ENCODE measurements around the gene ACOX1. TPM values are rescaled to one million over a fixed set of nuclear protein-coding genes. Genes with fewer than 3 reads are reported as not detected.

Gene ACOX1
- total and polyA plus RNA-seq, 2 donors (not counting 1 experiment from before 2014, with no cell fraction given), result 6.6 to 31.2 TPM

DNA sequence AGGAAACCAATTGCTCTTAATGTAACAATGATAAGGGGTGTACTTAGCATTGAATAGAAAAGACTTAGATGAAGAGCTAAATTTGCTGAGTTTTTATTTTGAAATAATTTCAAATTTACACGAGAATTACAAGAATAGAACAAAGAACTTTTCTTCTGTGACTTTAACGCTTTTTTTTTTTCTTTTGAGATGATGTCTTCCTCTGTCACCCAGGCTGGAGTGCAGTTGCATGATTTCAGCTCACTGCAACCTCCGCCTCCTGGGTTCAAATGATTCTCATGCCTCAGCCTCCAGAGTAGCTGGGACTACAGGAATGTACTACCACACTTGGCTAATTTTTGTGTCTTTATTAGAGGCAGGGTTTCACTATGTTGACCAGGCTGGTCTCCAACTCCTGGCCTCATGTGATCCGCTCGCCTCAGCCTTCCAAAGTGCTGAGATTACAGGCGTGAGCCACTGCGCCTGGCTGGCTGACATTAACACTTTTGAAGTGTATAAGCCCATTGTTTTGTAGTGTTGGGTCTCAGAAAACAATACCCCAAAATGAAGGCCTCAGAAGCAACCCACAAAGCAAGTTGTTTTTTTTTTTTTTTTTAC, 2.2 kb upstream of the ACOX1 start:
- Mint-ChIP-seq H3K9me3 (ENCODE audit: insufficient read depth) (no peaks in the 10 kb centered on the region), H3K4me3 (peak overlapping the region; percentile 94), H3K4me1 (peaks cover 35% of the 10 kb centered on the region), H3K27me3 (no peaks in the 10 kb centered on the region), H3K27ac (peak overlapping the region; percentile 98)
- WGBS (ENCODE audit: insufficient coverage), result 86% methylated on average over 3 of the region's 7 CpGs
- TF ChIP-seq EZH2 (IDR thresholded peaks at IDR 0.05; ENCODE audit: borderline replicate concordance, insufficient read depth, low read depth, low read length, poor library complexity, severe bottlenecking), result no peak
- TF ChIP-seq, protein P1, sequence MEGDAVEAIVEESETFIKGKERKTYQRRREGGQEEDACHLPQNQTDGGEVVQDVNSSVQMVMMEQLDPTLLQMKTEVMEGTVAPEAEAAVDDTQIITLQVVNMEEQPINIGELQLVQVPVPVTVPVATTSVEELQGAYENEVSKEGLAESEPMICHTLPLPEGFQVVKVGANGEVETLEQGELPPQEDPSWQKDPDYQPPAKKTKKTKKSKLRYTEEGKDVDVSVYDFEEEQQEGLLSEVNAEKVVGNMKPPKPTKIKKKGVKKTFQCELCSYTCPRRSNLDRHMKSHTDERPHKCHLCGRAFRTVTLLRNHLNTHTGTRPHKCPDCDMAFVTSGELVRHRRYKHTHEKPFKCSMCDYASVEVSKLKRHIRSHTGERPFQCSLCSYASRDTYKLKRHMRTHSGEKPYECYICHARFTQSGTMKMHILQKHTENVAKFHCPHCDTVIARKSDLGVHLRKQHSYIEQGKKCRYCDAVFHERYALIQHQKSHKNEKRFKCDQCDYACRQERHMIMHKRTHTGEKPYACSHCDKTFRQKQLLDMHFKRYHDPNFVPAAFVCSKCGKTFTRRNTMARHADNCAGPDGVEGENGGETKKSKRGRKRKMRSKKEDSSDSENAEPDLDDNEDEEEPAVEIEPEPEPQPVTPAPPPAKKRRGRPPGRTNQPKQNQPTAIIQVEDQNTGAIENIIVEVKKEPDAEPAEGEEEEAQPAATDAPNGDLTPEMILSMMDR (IDR thresholded peaks at IDR 0.05), result no peak
- CTCF ChIA-PET, result interaction anchor here (1.0 kb wide), 1 partner anchor 35 kb away, joined by 3 read pairs; no protein-coding TSS in a partner anchor
- Histone ChIP-seq H3K9ac (ENCODE audit: low read length) (no peak overlapping the region), H4K20me1 (ENCODE audit: control insufficient read depth, insufficient read depth, low read length, poor library complexity, severe bottlenecking) (no peaks in the 10 kb centered on the region), H3K4me2 (replicated peaks; ENCODE audit: low read depth, low read length, poor library complexity, severe bottlenecking) (no peak overlapping the region), H3K4me3 (ENCODE audit: control extremely low read depth in 1 of 5, extremely low read depth in 1 of 5, insufficient read depth in 1 of 5, low read depth in 2 of 5, low read length in 4 of 5) (no peak overlapping the region), H3K36me3 (replicated peaks in 1 of 2; ENCODE audit: control extremely low read depth in 1 of 2, control insufficient read depth in 1 of 2, extremely low read depth in 1 of 2, insufficient read depth in 2 of 2, low read length in 1 of 2) (no peaks in the 10 kb centered on the region), H3K9me3 (ENCODE audit: control extremely low read depth in 1 of 3, control insufficient read depth in 2 of 3, insufficient read depth in 1 of 3, low read length in 2 of 3) (no peaks in the 10 kb centered on the region), H3K79me2 (ENCODE audit: control insufficient read depth, insufficient read depth, low read length) (peaks cover 33% of the 10 kb centered on the region), H3K4me1 (ENCODE audit: control insufficient read depth in 2 of 2, insufficient read depth in 2 of 2, low read length in 2 of 2) (peaks cover 9 to 19% of the 10 kb centered on the region in 2 donors), H3K27ac (ENCODE audit: low read length in 2 of 2) (no peak overlapping the region), H2AFZ (ENCODE audit: insufficient read depth, low read depth, low read length, poor library complexity, severe bottlenecking) (no peak overlapping the region), H3K27me3 (replicated peaks in 1 of 4; ENCODE audit: control extremely low read depth in 1 of 4, control insufficient read depth in 3 of 4, insufficient read depth in 4 of 4, low read length in 3 of 4) (no peaks in the 10 kb centered on the region)
- intact Hi-C loops (cut with micrococcal nuclease), result no loop called here
- POLR2A ChIA-PET, result interaction anchor here (0.7 to 1.2 kb wide), 5 partner anchors 11 to 201 kb away, joined by 3 to 9 read pairs (median 5); partner anchors contain the start of gene TRIM65
- DNase-seq (no peak), ATAC-seq (ENCODE audit: low read depth) (no peak)
